Neuronal stem cell (in vitro differentiated cells): ENCODE results near the gene NLRP6. TPM values are rescaled to one million over a fixed set of nuclear protein-coding genes. Genes with fewer than 3 reads are reported as not detected.

Experiments used
- DNase-seq: peaks from one replicate; pipeline ENCODE4 v3.0.0-alpha.2; 2013; ENCODE audit warnings: low spot score
- H2AFZ ChIP-seq: one replicate; pipeline ENCODE4 v1.6.1; 2013; ENCODE audit warnings: mild to moderate bottlenecking, low read length, inconsistent platforms
- H2AK5ac ChIP-seq: 2 replicates; pipeline ENCODE4 v1.6.1; 2013; ENCODE audit warnings: low read depth, mild to moderate bottlenecking, inconsistent platforms, low read length, moderate library complexity, mixed read lengths
- H2BK120ac ChIP-seq: 2 replicates; pipeline ENCODE4 v1.6.1; 2013; ENCODE audit warnings: low read depth, mild to moderate bottlenecking, inconsistent platforms, low read length, moderate library complexity, mixed read lengths
- H2BK12ac ChIP-seq: one replicate; pipeline ENCODE4 v1.6.1; 2013; ENCODE audit warnings: low read length, inconsistent platforms
- H2BK15ac ChIP-seq: 2 replicates; pipeline ENCODE4 v1.6.1; 2013; ENCODE audit warnings: mild to moderate bottlenecking, low read length, inconsistent platforms, mixed read lengths
- H2BK5ac ChIP-seq: one replicate; pipeline ENCODE4 v1.6.1; 2013; ENCODE audit warnings: inconsistent platforms, mild to moderate bottlenecking, low read length, moderate library complexity
- H3K14ac ChIP-seq: one replicate; pipeline ENCODE4 v1.6.1; 2013; ENCODE audit warnings: low read length, inconsistent platforms
- H3K18ac ChIP-seq: 2 replicates; pipeline ENCODE4 v1.6.1; 2013; ENCODE audit warnings: low read length, inconsistent platforms
- H3K23ac ChIP-seq: 2 replicates; pipeline ENCODE4 v1.6.1; 2013; ENCODE audit warnings: low read depth, mild to moderate bottlenecking, mixed read lengths, low read length, inconsistent platforms; ENCODE audit not compliant: poor library complexity
- H3K27ac ChIP-seq: replicated peaks from 3 replicates; pipeline ENCODE4 v1.5.1; 2013; ENCODE audit warnings: low read length, inconsistent platforms
- H3K27me3 ChIP-seq, 3 experiments: 2 replicates each; pipeline ENCODE4 v1.6.1; 2013; ENCODE audit warnings: low read length in 3 of 3, mild to moderate bottlenecking in 2 of 3, inconsistent platforms in 1 of 3, low read depth in 1 of 3, mixed read lengths in 1 of 3, moderate library complexity in 1 of 3; ENCODE audit not compliant: control insufficient read depth in 3 of 3, insufficient read depth in 3 of 3
- H3K36me3 ChIP-seq, 2 donors: replicated peaks in 1 of 2; 2 replicates each; pipeline ENCODE4 v1.6.1; 2013; ENCODE audit warnings: low read length in 2 of 2; ENCODE audit not compliant: control insufficient read depth in 2 of 2, insufficient read depth in 2 of 2
- H3K4ac ChIP-seq: 2 replicates; pipeline ENCODE4 v1.6.1; 2013; ENCODE audit warnings: inconsistent platforms, mild to moderate bottlenecking, low read length, moderate library complexity
- H3K4me1 ChIP-seq, 2 donors: 1 replicate in 1 of 2; 2 replicates in 1 of 2; pipeline ENCODE4 v1.6.1; 2013; ENCODE audit warnings: low read length in 2 of 2, low read depth in 1 of 2; ENCODE audit not compliant: control insufficient read depth in 2 of 2, insufficient read depth in 1 of 2
- H3K4me2 ChIP-seq: one replicate; pipeline ENCODE4 v1.6.1; 2013; ENCODE audit warnings: mild to moderate bottlenecking, low read length, inconsistent platforms; ENCODE audit not compliant: insufficient read depth, poor library complexity, severe bottlenecking
- H3K4me3 ChIP-seq, 2 donors: 2 replicates each; pipeline ENCODE4 v1.5.1; 2013; ENCODE audit warnings: low read length in 2 of 2, mild to moderate bottlenecking in 2 of 2, inconsistent platforms in 1 of 2, moderate library complexity in 1 of 2
- H3K79me1 ChIP-seq: one replicate; pipeline ENCODE4 v1.6.1; 2013; ENCODE audit warnings: low read depth, mild to moderate bottlenecking, inconsistent platforms, low read length, moderate library complexity
- H3K9ac ChIP-seq: one replicate; pipeline ENCODE4 v1.6.1; 2013; ENCODE audit warnings: mild to moderate bottlenecking, low read depth, low read length, inconsistent platforms; ENCODE audit not compliant: poor library complexity
- H3K9me3 ChIP-seq, 2 donors: replicated peaks in 1 of 2; 2 replicates each; pipeline versions ENCODE3 to v1.6.1; 2013; ENCODE audit warnings: low read length in 2 of 2, mild to moderate bottlenecking in 2 of 2, inconsistent platforms in 1 of 2, low read depth in 1 of 2, mixed read lengths in 1 of 2, moderate library complexity in 1 of 2; ENCODE audit not compliant: control insufficient read depth in 2 of 2, insufficient read depth in 1 of 2
- H4K8ac ChIP-seq: one replicate; pipeline ENCODE4 v1.6.1; 2013; ENCODE audit warnings: low read depth, mild to moderate bottlenecking, inconsistent platforms, low read length, moderate library complexity
- H4K91ac ChIP-seq: one replicate; pipeline ENCODE4 v1.6.1; 2013; ENCODE audit warnings: low read length, low read depth, mild to moderate bottlenecking, inconsistent platforms; ENCODE audit not compliant: poor library complexity
- WGBS, 2 donors: extraction: QIAGEN DNeasy Blood & Tissue Kit; methylation state at CpG; one replicate each; pipeline ENCODE4 v1.1.7; 2013; ENCODE audit warnings: missing lambda C conversion rate in 2 of 2, mixed read lengths in 1 of 2; ENCODE audit not compliant: insufficient read length in 2 of 2, insufficient replicate concordance in 1 of 2; ENCODE audit errors: extremely low coverage in 2 of 2; 5-methylcytosine and 5-hydroxymethylcytosine counted together
- polyA plus RNA-seq, 2 experiments: library from polyadenylated mRNA; stranded (reverse); fragments of 200-250 nt; gene quantifications; one replicate each; pipeline ENCODE4 v1.2.3, GENCODE V29; 2013

Gene NLRP6
- polyA plus RNA-seq (2013, experiment 1 of 2) = not detected
- not detected for polyA plus RNA-seq (2013, experiment 2 of 2)

GRCh38 chr11:278001-278951, at the start of gene NLRP6:
TSS of gene NLRP6 (plus strand) at chr11:278407. CDS start at chr11:278570, 163 bp downstream.
- no peak within 1 kb of the TSS for H4K91ac ChIP-seq
- peak within 1 kb of the TSS; percentile 2 for H3K18ac ChIP-seq
- peak within 1 kb of the TSS; percentile 33 for H2BK5ac ChIP-seq
- no peak for DNase-seq
- H3K9me3 ChIP-seq = peaks cover 3 to 4% of the 10 kb centered on the region in 2 donors
- H3K23ac ChIP-seq = no peak within 1 kb of the TSS
- H3K4me2 ChIP-seq = no peak within 1 kb of the TSS
- no peak within 1 kb of the TSS for H2BK120ac ChIP-seq
- peaks cover 2 to 10% of the 10 kb centered on the region in 2 donors for H3K4me1 ChIP-seq
- H3K27ac ChIP-seq = no peak within 1 kb of the TSS
- no CpG with 5 or more reads among the region's 21 CpGs for WGBS, 2 donors
- H2AFZ ChIP-seq = no peak within 1 kb of the TSS
- H4K8ac ChIP-seq = no peak within 1 kb of the TSS
- H3K4me3 ChIP-seq = no peak within 1 kb of the TSS
- no peaks in the 10 kb centered on the region for H3K27me3 ChIP-seq
- peak within 1 kb of the TSS; percentile 16 for H2BK15ac ChIP-seq
- no peak within 1 kb of the TSS for H3K4ac ChIP-seq
- H3K14ac ChIP-seq = no peak within 1 kb of the TSS
- no peak within 1 kb of the TSS for H3K9ac ChIP-seq
- H2BK12ac ChIP-seq = no peak within 1 kb of the TSS
- no peak within 1 kb of the TSS for H2AK5ac ChIP-seq
- no peaks in the 10 kb centered on the region for H3K79me1 ChIP-seq
- H3K36me3 ChIP-seq = no peaks in the 10 kb centered on the region

- no peaks in the 10 kb centered on the region for H3K27me3 ChIP-seq
- no peak overlapping the region for H2AFZ ChIP-seq
- no peak for DNase-seq
- H3K4me3 ChIP-seq = no peak overlapping the region
- no peak overlapping the region for H3K18ac ChIP-seq
- H3K14ac ChIP-seq = no peak overlapping the region
- H2BK5ac ChIP-seq = no peak overlapping the region
- H3K23ac ChIP-seq = no peak overlapping the region
- peaks cover 0 to 2% of the 10 kb centered on the region in 2 donors for H3K4me1 ChIP-seq
- no peak overlapping the region for H3K4ac ChIP-seq
- no peak overlapping the region for H2BK12ac ChIP-seq
- H3K79me1 ChIP-seq = peaks cover 3% of the 10 kb centered on the region
- H3K9ac ChIP-seq = peak overlapping the region; percentile 50
- H3K27ac ChIP-seq = no peak overlapping the region
- H2BK15ac ChIP-seq = no peak overlapping the region
- H3K9me3 ChIP-seq = no peaks in the 10 kb centered on the region
- no peak overlapping the region for H3K4me2 ChIP-seq
- H2AK5ac ChIP-seq = no peak overlapping the region
- no CpG with 5 or more reads among the region's 10 CpGs for WGBS, 2 donors
- peaks cover 0 to 36% of the 10 kb centered on the region in 2 donors for H3K36me3 ChIP-seq
- H4K8ac ChIP-seq = no peak overlapping the region
- no peak overlapping the region for H2BK120ac ChIP-seq
- H4K91ac ChIP-seq = no peak overlapping the region
These were observed 47.8 kb upstream of the NLRP6 start for GRCh38 chr11:230431-230830.

GRCh38 chr11:232783-233565, 45.2 kb upstream of the NLRP6 start:
- Histone ChIP-seq H3K23ac (no peak overlapping the region), H3K9ac (no peak overlapping the region), H3K27me3 (no peaks in the 10 kb centered on the region), H4K91ac (no peak overlapping the region), H3K4me2 (no peak overlapping the region), H4K8ac (no peak overlapping the region), H2BK5ac (no peak overlapping the region), H3K79me1 (peaks cover 5% of the 10 kb centered on the region), H3K27ac (no peak overlapping the region), H3K18ac (no peak overlapping the region), H2BK120ac (no peak overlapping the region), H3K4me3 (no peak overlapping the region), H2BK12ac (no peak overlapping the region), H2BK15ac (no peak overlapping the region), H3K36me3 (peaks cover 0 to 32% of the 10 kb centered on the region in 2 donors), H2AFZ (no peak overlapping the region), H3K4me1 (peaks cover 0 to 4% of the 10 kb centered on the region in 2 donors), H3K4ac (no peak overlapping the region), H3K9me3 (no peaks in the 10 kb centered on the region), H3K14ac (no peak overlapping the region), H2AK5ac (no peak overlapping the region)
- WGBS, 2 donors = no CpG with 5 or more reads among the region's 20 CpGs
- DNase-seq = no peak

GRCh38 chr11:235180-235579, 43.0 kb upstream of the NLRP6 start:
- Histone ChIP-seq H3K36me3 (peaks cover 2 to 30% of the 10 kb centered on the region in 2 donors), H3K14ac (no peak overlapping the region), H3K4me1 (peaks cover 0 to 4% of the 10 kb centered on the region in 2 donors), H3K9ac (no peak overlapping the region), H2BK15ac (no peak overlapping the region), H3K4me2 (peak overlapping the region; percentile 66), H3K9me3 (no peaks in the 10 kb centered on the region), H2BK12ac (no peak overlapping the region), H3K27ac (no peak overlapping the region), H2BK5ac (no peak overlapping the region), H2BK120ac (no peak overlapping the region), H3K27me3 (no peaks in the 10 kb centered on the region), H3K79me1 (peaks cover 6% of the 10 kb centered on the region), H2AFZ (no peak overlapping the region), H3K23ac (no peak overlapping the region), H3K4ac (no peak overlapping the region), H3K4me3 (peak overlapping the region; percentile 86 to 100), H2AK5ac (no peak overlapping the region), H4K91ac (no peak overlapping the region), H3K18ac (no peak overlapping the region), H4K8ac (no peak overlapping the region)
- WGBS, 2 donors = no CpG with 5 or more reads among the region's 8 CpGs
- no peak for DNase-seq
